GM12878 (cell line): Measurements from ENCODE around the gene FAM117B.

ENCODE experiments used
- EP300 ChIP-seq, 2 experiments: fragments of 150-350 bp in 1 of 2; IDR thresholded peaks; 2 replicates each; pipeline ENCODE4 v1.6.1; 2011 to 2012; ENCODE audit warnings: low read depth in 2 of 2, low read length in 2 of 2, borderline replicate concordance in 1 of 2, improper control_type of control experiment in 1 of 2, inconsistent platforms in 1 of 2; ENCODE audit not compliant: control insufficient read depth in 1 of 2
- EZH2 ChIP-seq: IDR thresholded peaks from 2 replicates; pipeline ENCODE4 v1.6.1; 2012; ENCODE audit warnings: low read depth, mild to moderate bottlenecking, control low read depth, inconsistent platforms, low read length, borderline replicate concordance; ENCODE audit not compliant: control insufficient read depth
- GABPA ChIP-seq: IDR thresholded peaks from 2 replicates; pipeline ENCODE4 v1.6.1; 2014; ENCODE audit warnings: antibody characterized with exemption, low read depth, mild to moderate bottlenecking, inconsistent platforms
- HCFC1 ChIP-seq: fragments of 150-350 bp; IDR thresholded peaks from 2 replicates; pipeline ENCODE4 v1.6.1; 2014; ENCODE audit warnings: low read length
- LARP7 ChIP-seq: fragments of 450-650 bp; IDR thresholded peaks from 2 replicates; pipeline ENCODE4 v1.6.1; 2017; ENCODE audit warnings: mild to moderate bottlenecking
- NR2F1 ChIP-seq: fragments of 450-650 bp; conservative IDR thresholded peaks from 2 replicates; pipeline ENCODE4 v1.6.1; 2017; ENCODE audit warnings: mild to moderate bottlenecking
- POLR2A ChIP-seq: IDR thresholded peaks from 2 replicates; pipeline ENCODE4 v1.6.1; 2011; ENCODE audit warnings: low read depth, mild to moderate bottlenecking, low read length
- POLR2AphosphoS2 ChIP-seq: IDR thresholded peaks from 2 replicates; pipeline ENCODE4 v1.6.1; 2011; ENCODE audit warnings: low read depth, mild to moderate bottlenecking, low read length, improper control_type of control experiment, moderate library complexity
- POLR2AphosphoS5 ChIP-seq: IDR thresholded peaks from 2 replicates; pipeline ENCODE4 v1.6.1; 2011; ENCODE audit warnings: mild to moderate bottlenecking, low read length, inconsistent platforms
- SIN3A ChIP-seq: IDR thresholded peaks from 2 replicates; pipeline ENCODE4 v1.6.1; 2012; ENCODE audit warnings: low read depth, low read length, improper control_type of control experiment
- SREBF2 ChIP-seq: IDR thresholded peaks from 2 replicates; pipeline ENCODE4 v1.6.1; 2012; ENCODE audit warnings: mild to moderate bottlenecking, low read length
- ZNF207 ChIP-seq: fragments of 450-650 bp; IDR thresholded peaks from 2 replicates; pipeline ENCODE4 v1.6.1; 2014; ENCODE audit warnings: antibody characterized with exemption, mild to moderate bottlenecking, borderline replicate concordance
- ZNF384 ChIP-seq: IDR thresholded peaks from 2 replicates; pipeline ENCODE4 v1.6.1; 2012; ENCODE audit warnings: low read depth, mild to moderate bottlenecking, low read length, improper control_type of control experiment, borderline replicate concordance
- TF ChIP-seq, protein P1 (sequence below), 3 experiments: IDR thresholded peaks in 2 of 3; conservative IDR thresholded peaks in 1 of 3; 2 replicates each; pipeline ENCODE4 v1.5.1; 2011; ENCODE audit warnings: low read depth in 3 of 3, low read length in 3 of 3, mild to moderate bottlenecking in 3 of 3, control low read depth in 2 of 3, moderate library complexity in 2 of 3, inconsistent platforms in 1 of 3, mixed read lengths in 1 of 3; ENCODE audit not compliant: control insufficient read depth in 2 of 3, insufficient read depth in 1 of 3; ENCODE audit errors: extremely low read depth in 1 of 3

GRCh38 chr2:202721621-202722020 is 86.9 kb downstream of the FAM117B start:
- TF ChIP-seq HCFC1 (no peak), POLR2AphosphoS5 (no peak), SREBF2 (no peak), POLR2AphosphoS2 (no peak), SIN3A (no peak), NR2F1 (no peak), LARP7 (no peak), EP300 (IDR thresholded peaks at IDR 0.05; ENCODE audit: borderline replicate concordance in 1 of 2, control insufficient read depth in 1 of 2, low read depth in 2 of 2, low read length in 2 of 2) (no peak), ZNF207 (no peak), POLR2A (no peak), GABPA (no peak), EZH2 (no peak), ZNF384 (no peak)
- TF ChIP-seq, protein P1, sequence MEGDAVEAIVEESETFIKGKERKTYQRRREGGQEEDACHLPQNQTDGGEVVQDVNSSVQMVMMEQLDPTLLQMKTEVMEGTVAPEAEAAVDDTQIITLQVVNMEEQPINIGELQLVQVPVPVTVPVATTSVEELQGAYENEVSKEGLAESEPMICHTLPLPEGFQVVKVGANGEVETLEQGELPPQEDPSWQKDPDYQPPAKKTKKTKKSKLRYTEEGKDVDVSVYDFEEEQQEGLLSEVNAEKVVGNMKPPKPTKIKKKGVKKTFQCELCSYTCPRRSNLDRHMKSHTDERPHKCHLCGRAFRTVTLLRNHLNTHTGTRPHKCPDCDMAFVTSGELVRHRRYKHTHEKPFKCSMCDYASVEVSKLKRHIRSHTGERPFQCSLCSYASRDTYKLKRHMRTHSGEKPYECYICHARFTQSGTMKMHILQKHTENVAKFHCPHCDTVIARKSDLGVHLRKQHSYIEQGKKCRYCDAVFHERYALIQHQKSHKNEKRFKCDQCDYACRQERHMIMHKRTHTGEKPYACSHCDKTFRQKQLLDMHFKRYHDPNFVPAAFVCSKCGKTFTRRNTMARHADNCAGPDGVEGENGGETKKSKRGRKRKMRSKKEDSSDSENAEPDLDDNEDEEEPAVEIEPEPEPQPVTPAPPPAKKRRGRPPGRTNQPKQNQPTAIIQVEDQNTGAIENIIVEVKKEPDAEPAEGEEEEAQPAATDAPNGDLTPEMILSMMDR (IDR thresholded peaks at IDR 0.05 in 2 of 3, conservative IDR thresholded peaks at IDR 0.05 in 1 of 3; ENCODE audit: control insufficient read depth in 2 of 3, extremely low read depth in 1 of 3, insufficient read depth in 1 of 3, low read depth in 3 of 3, low read length in 3 of 3) = no peak
